Heart left ventricle (tissue), 13 donors: ENCODE data around the gene CERT1.

Source experiments
- POLR2A ChIP-seq, 2 donors: fragments of 450-650 bp; IDR thresholded peaks; one replicate each; pipeline ENCODE4 v1.6.1; 2017; ENCODE audit warnings: antibody characterized with exemption in 2 of 2, mild to moderate bottlenecking in 2 of 2, moderate library complexity in 2 of 2
- TF ChIP-seq, protein P1 (sequence below), 12 donors: fragments of 200-600 bp; sonication (generic) in 4 of 12; IDR thresholded peaks; one replicate each; pipeline versions ENCODE4 v1.5.0 to v1.8.0; 2018 to 2022; ENCODE audit warnings: antibody characterized with exemption in 12 of 12, mild to moderate bottlenecking in 5 of 12
- donor health status: ischemic (EF 13 %, LVEDD 7.1; RV severe dilation, severe dysfunction).
- donor health status: DM: no; HTN: yes; CAD: no.
- donor health status: DM: no; HTN: no; CAD: no.
- donor health status: ischemic (EF 25% LVEDD 6.9; RV normal size, moderate dysfunction).
- donor health status: ischemic (EF 25% LVEDD 5.7; RV mildly dilated, moderate dysfunction).
- donor health status: ischemic (EF 35%, LVEDD 5.7; RV mildly dilated, moderate dysfunction).
- donor health status: nonischemic (EF 11% LVEDD 7.7; RV severe dilation, severe dysfunction).
- donor health status: DM: yes; HTN: yes; CAD: no.
- donor health status: PGD.
- donor health status: ischemic (EF 29% LVEDD 5.4; RV normal size, mild dysfunction).
- donor health status: nonischemic (EF 23%, LVEDD 6.1; RV moderate dilation, normal function).

DNA sequence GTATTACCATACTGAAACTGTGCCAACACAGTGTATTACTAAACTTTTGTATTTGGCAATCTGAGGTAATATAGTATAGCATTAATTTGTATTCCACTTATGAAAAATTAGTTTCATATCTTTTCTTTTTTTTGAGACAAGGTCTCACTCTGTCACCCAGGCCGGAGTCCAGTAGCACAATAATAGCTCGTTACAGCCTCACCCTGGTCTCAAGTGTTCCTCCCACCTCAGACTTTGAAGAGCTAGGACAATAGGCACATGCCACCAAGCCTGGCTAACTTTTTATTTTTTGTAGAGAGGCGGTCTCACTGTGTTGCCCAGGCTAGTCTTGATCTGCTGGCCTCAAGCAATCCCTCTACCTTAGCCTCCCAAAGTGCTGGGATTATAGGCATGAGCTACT, 36.4 kb upstream of the CERT1 start:
- TF ChIP-seq, protein P1, sequence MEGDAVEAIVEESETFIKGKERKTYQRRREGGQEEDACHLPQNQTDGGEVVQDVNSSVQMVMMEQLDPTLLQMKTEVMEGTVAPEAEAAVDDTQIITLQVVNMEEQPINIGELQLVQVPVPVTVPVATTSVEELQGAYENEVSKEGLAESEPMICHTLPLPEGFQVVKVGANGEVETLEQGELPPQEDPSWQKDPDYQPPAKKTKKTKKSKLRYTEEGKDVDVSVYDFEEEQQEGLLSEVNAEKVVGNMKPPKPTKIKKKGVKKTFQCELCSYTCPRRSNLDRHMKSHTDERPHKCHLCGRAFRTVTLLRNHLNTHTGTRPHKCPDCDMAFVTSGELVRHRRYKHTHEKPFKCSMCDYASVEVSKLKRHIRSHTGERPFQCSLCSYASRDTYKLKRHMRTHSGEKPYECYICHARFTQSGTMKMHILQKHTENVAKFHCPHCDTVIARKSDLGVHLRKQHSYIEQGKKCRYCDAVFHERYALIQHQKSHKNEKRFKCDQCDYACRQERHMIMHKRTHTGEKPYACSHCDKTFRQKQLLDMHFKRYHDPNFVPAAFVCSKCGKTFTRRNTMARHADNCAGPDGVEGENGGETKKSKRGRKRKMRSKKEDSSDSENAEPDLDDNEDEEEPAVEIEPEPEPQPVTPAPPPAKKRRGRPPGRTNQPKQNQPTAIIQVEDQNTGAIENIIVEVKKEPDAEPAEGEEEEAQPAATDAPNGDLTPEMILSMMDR (IDR thresholded peaks at IDR 0.05), result no peak
- TF ChIP-seq POLR2A (IDR thresholded peaks at IDR 0.05), result no peak
